Fibroblast of the aortic adventitia (primary cell): Measurements from ENCODE around the gene IQCH. TPM values are rescaled to one million over a fixed set of nuclear protein-coding genes. Genes with fewer than 3 reads are reported as not detected.

Experiments used
- DNase-seq: peaks from one replicate; pipeline ENCODE4 v3.0.0-alpha.2; 2010; ENCODE audit warnings: low read depth
- H3K4me3 ChIP-seq: 2 replicates; pipeline ENCODE4 v1.5.1; 2011; ENCODE audit warnings: low read depth, mild to moderate bottlenecking, control low read depth, low read length, moderate library complexity
- total RNA-seq: library from RNA; depleted of rRNA; stranded (reverse); fragments of >200 nt; gene quantifications from 2 replicates; pipeline ENCODE4 v1.2.3, GENCODE V29; 2012; ENCODE audit warnings: low replicate concordance
- TF ChIP-seq, protein P1 (sequence below): IDR thresholded peaks from 2 replicates; pipeline ENCODE4 v1.5.1; 2011; ENCODE audit warnings: mild to moderate bottlenecking, low read length, control low read depth, inconsistent platforms; ENCODE audit not compliant: insufficient read depth

IQCH gene
- total RNA-seq, 1 donor = 3.6 TPM

DNA sequence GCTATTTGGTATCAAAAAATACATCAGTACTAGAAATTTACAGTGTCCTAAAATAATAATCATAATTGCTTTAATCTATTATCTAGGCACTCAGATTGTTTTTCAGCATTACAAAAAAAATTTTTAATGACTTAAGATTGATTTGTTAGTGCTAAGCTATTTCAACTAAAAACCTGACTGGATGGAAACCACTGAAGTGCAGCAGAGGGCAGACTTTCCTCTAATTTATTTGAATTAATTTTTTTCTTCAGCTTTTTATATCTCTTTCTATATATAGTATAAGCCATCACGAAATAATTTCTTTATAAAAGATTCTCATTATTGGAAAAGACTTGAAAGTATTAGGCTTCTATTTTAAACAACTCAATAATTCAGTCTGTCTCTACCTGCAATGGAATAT lies 131.4 kb downstream of the IQCH start:
- peak; percentile 6 for DNase-seq
- H3K4me3 ChIP-seq = no peak overlapping the region
- TF ChIP-seq, protein P1, sequence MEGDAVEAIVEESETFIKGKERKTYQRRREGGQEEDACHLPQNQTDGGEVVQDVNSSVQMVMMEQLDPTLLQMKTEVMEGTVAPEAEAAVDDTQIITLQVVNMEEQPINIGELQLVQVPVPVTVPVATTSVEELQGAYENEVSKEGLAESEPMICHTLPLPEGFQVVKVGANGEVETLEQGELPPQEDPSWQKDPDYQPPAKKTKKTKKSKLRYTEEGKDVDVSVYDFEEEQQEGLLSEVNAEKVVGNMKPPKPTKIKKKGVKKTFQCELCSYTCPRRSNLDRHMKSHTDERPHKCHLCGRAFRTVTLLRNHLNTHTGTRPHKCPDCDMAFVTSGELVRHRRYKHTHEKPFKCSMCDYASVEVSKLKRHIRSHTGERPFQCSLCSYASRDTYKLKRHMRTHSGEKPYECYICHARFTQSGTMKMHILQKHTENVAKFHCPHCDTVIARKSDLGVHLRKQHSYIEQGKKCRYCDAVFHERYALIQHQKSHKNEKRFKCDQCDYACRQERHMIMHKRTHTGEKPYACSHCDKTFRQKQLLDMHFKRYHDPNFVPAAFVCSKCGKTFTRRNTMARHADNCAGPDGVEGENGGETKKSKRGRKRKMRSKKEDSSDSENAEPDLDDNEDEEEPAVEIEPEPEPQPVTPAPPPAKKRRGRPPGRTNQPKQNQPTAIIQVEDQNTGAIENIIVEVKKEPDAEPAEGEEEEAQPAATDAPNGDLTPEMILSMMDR = no peak

DNA sequence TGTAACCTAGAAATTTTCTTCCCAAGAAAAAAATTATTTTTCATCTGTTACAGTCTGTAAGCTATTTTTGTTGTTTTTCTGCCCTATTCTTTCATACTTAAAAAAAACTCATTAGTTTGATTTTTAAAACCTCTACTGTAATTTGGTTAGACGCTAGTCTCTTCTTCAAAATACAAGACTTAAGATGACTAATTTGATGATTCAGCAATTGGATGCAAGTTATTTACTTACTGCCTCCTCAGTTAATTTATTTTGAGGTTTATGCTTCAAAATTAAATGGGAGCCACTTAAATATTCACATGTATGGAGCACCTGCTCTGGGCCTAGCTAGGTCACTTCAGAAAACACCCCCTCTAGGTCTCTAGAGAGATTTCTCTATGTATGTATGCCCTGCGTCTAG lies 132.4 kb downstream of the IQCH start:
- no peak overlapping the region for H3K4me3 ChIP-seq
- no peak for DNase-seq
- TF ChIP-seq, protein P1 = no peak

DNA sequence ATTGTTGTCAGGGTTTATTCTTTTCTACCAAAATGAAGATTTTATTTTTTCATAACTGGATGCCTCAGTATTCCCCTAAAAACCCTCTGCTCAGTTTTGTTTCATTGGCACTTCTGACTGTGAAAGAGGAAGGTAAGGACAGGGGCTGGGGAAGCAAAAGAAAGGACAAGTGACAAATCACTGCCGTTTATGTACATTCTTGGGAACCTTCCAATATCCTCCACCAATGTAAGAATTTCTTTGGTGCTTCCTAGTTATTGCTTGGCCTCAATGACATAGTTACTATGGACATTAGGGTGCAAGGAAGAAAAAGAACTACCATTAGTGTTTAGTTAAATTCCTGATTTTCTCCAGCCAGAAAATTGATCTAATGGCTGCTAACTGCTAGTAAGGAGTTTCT lies 135.4 kb downstream of the IQCH start:
- no peak overlapping the region for H3K4me3 ChIP-seq
- no peak for DNase-seq
- TF ChIP-seq, protein P1 = no peak

DNA sequence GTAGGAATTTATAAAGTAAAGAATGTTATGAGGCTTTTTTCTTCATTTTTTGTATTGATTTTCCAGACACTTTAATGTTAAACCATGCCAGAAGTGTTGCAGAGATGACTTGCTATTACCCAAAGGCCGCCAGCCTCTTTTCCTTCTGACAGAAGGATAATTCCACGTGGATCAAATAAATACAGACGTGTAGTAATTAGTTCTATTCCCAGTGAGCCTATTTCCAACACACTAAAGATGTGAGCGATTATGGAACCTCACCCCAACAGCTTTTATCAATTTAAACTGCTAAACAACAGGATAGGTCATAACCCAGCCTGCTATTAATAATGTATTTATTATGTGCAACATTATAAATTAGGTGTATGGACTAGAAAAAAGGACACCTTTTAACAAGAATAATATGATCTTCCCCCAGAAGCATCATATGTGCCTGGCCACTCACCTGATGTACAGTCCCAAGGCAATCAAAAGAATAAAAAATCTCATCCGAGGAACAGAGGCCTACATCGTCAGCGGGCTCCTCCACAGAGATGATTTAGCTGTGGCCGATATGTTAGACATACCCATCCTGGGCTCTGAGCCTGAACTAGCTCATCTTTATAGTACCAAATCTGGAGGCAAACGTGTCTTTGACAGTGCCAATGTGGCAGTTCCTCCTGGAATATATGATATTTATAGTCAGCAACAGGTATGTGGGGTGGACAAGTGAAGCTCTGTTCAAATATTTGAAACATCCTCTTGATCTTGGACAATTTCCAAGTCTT lies 140.5 kb downstream of the IQCH start:
- DNase-seq = no peak
- TF ChIP-seq, protein P1 = no peak
- H3K4me3 ChIP-seq = no peak overlapping the region

DNA sequence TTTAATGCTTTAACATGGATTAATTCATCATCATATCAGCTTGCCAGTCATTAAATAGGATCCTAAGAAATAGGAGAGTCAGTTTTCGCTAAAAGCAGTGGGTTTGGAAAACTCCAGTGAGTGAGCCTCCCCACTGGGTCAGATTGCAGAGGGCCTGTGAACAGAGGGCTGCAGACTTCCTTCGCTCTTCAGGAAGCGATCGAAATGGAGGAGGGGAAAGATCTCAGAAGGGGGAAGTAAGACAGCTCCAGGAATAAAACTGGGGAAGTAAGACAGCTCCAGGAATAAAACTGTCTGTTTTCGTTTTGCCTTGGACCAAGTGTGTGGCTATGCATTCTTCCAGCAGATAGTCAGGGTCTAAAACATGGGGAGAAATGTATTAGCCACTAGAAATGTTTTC lies 141.5 kb downstream of the IQCH start:
- DNase-seq = no peak
- TF ChIP-seq, protein P1 = no peak

DNA sequence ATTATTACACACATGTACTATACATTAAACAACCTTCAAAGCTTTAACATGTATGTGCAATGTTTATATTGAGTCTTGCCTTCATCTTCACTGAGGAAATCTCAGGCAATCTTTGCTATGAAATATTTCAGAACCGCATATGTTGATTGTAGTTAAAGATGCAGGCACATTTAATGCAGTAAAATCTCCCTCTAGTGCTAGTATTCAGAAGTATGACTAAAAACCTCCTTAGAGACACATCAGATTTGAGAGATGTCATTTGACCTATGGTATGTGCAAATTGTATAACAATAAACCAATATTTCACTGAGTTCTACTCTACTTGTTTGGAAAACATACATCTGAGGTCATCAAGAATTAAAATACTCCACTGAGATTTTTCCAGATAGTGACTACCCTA lies 142.6 kb downstream of the IQCH start:
- DNase-seq = no peak
- no peak overlapping the region for H3K4me3 ChIP-seq
- TF ChIP-seq, protein P1 = no peak

More for the DNA sequence above, 141.5 kb downstream of the IQCH start:
- no peak overlapping the region for H3K4me3 ChIP-seq

DNA sequence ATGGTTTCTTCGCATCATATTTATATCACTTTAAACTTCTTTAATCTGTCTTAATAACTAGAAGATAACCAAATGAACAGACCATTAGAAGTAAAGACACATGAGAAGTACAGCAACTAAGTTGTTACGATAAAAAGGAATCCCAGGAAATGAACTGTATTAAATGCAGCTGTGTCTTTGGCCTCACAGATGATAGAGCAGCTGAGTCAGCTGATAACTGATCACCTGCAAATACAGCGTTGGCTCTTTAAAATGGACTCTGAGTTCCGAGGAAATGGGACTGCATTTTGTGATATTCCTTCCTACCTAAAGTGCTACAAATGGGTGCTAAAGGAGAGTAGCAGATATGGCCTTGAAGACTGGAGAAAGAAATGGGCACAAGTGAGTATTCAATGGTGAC lies 145.3 kb downstream of the IQCH start:
- no peak for DNase-seq
- H3K4me3 ChIP-seq = no peak overlapping the region
- TF ChIP-seq, protein P1 = no peak
